ENCODE results near the gene SP110.

- TF ChIP-seq POLR2A (IDR thresholded peaks at IDR 0.05; ENCODE audit: low read depth, low read length) (no peak), POLR2AphosphoS5 (IDR thresholded peaks at IDR 0.05; ENCODE audit: insufficient read depth, low read depth, low read length) (no peak), EZH2 (IDR thresholded peaks at IDR 0.05; ENCODE audit: borderline replicate concordance, low read depth, low read length, severe bottlenecking) (no peak), JUN (IDR thresholded peaks at IDR 0.05; ENCODE audit: borderline replicate concordance, insufficient read depth, insufficient read length, low read depth) (no peak), MYC (IDR thresholded peaks at IDR 0.05; ENCODE audit: low read depth, low read length) (no peak)
- TF ChIP-seq, protein P1, sequence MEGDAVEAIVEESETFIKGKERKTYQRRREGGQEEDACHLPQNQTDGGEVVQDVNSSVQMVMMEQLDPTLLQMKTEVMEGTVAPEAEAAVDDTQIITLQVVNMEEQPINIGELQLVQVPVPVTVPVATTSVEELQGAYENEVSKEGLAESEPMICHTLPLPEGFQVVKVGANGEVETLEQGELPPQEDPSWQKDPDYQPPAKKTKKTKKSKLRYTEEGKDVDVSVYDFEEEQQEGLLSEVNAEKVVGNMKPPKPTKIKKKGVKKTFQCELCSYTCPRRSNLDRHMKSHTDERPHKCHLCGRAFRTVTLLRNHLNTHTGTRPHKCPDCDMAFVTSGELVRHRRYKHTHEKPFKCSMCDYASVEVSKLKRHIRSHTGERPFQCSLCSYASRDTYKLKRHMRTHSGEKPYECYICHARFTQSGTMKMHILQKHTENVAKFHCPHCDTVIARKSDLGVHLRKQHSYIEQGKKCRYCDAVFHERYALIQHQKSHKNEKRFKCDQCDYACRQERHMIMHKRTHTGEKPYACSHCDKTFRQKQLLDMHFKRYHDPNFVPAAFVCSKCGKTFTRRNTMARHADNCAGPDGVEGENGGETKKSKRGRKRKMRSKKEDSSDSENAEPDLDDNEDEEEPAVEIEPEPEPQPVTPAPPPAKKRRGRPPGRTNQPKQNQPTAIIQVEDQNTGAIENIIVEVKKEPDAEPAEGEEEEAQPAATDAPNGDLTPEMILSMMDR (IDR thresholded peaks at IDR 0.05; ENCODE audit: extremely low read depth in 1 of 2, insufficient read depth in 1 of 2, low read depth in 1 of 2, low read length in 2 of 2), result no peak
- TF ChIP-seq, protein P2, sequence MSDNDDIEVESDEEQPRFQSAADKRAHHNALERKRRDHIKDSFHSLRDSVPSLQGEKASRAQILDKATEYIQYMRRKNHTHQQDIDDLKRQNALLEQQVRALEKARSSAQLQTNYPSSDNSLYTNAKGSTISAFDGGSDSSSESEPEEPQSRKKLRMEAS (IDR thresholded peaks at IDR 0.05; ENCODE audit: insufficient read depth, insufficient read length), result no peak
Observed at GRCh38 chr2:230267556-230267955, 47.8 kb upstream of the SP110 start.
